Hematopoietic multipotent progenitor cell (in vitro differentiated cells): ENCODE data around the gene DOCK6. TPM values are rescaled to one million over a fixed set of nuclear protein-coding genes. Genes with fewer than 3 reads are reported as not detected.

Source experiments
- DNase-seq, 3 donors: peaks; one replicate each; pipeline ENCODE4 v3.0.0-alpha.2; 2011 to 2015; ENCODE audit warnings: low read depth in 2 of 3, low spot score in 2 of 3
- total RNA-seq: library from RNA; depleted of rRNA; stranded (reverse); fragments of >200 nt; gene quantifications from one replicate; pipeline ENCODE4 v1.2.3, GENCODE V29; 2012

Gene DOCK6
- total RNA-seq, 1 donor, result 3.5 TPM

- no peak for DNase-seq
Measured at GRCh38 chr19:11154683-11155047, 107.7 kb downstream of the DOCK6 start.

- DNase-seq, result no peak
Measured at GRCh38 chr19:11152318-11153062, 109.8 kb downstream of the DOCK6 start.

GRCh38 chr19:11151181-11151580 is 111.1 kb downstream of the DOCK6 start:
- DNase-seq, result no peak

Other genes starting within 250 kb of the DOCK6 start
- 157 TPM for gene LDLR, start 173.1 kb downstream of the DOCK6 start, total RNA-seq
- gene SPC24, start 106.7 kb downstream of the DOCK6 start, total RNA-seq, result 6.7 TPM
- 74.1 TPM for gene KANK2, start 65.0 kb downstream of the DOCK6 start, total RNA-seq
- not detected for gene ANGPTL8, start 22.9 kb downstream of the DOCK6 start, total RNA-seq
- under 0.01 TPM for gene TSPAN16, start 33.6 kb upstream of the DOCK6 start, total RNA-seq
- gene RAB3D, start 77.1 kb upstream of the DOCK6 start, total RNA-seq, result 114 TPM
- 187 TPM for gene TMEM205, start 83.7 kb upstream of the DOCK6 start, total RNA-seq
- 14.8 TPM for gene CCDC159, start 84.0 kb upstream of the DOCK6 start, total RNA-seq
- 8.1 TPM for gene PLPPR2, start 92.9 kb upstream of the DOCK6 start, total RNA-seq
- gene SWSAP1, start 112.1 kb upstream of the DOCK6 start, total RNA-seq, result 4.6 TPM
- gene EPOR, start 121.8 kb upstream of the DOCK6 start, total RNA-seq, result 21.8 TPM
- gene RGL3, start 156.8 kb upstream of the DOCK6 start, total RNA-seq, result not detected
- gene ODAD3, start 172.6 kb upstream of the DOCK6 start, total RNA-seq, result under 0.01 TPM
- gene PRKCSH, start 173.1 kb upstream of the DOCK6 start, total RNA-seq, result 221 TPM
- gene ELAVL3, start 218.5 kb upstream of the DOCK6 start, total RNA-seq, result 0.27 TPM
- 12.4 TPM for gene ZNF653, start 243.3 kb upstream of the DOCK6 start, total RNA-seq